ENCODE measurements around the gene PTPN1.

PTPN1 gene

GRCh38 chr20:50589548-50590347 lies 79.6 kb downstream of the PTPN1 start:
- Histone ChIP-seq H3F3A (ENCODE audit: insufficient read depth, low read length) (no peaks in the 10 kb centered on the region), H3K9me3 (ENCODE audit: low read length) (no peaks in the 10 kb centered on the region), H4K20me1 (ENCODE audit: insufficient read depth, low read length) (no peaks in the 10 kb centered on the region), H3K4me1 (ENCODE audit: insufficient read depth, low read length, severe bottlenecking) (no peaks in the 10 kb centered on the region), H3K36me3 (ENCODE audit: insufficient read depth, low read length) (peaks cover 12% of the 10 kb centered on the region; the same call in 1 of the 2 replicates), H3K4me3 (ENCODE audit: low read depth, low read length, poor library complexity, severe bottlenecking) (no peak overlapping the region), H3K9me2 (ENCODE audit: low read depth, low read length) (no peaks in the 10 kb centered on the region), H2AFZ (ENCODE audit: low read length) (no peak overlapping the region), H3K27ac (ENCODE audit: low read depth, low read length, poor library complexity, severe bottlenecking) (no peak overlapping the region), H3K4me2 (ENCODE audit: low read length) (no peak overlapping the region), H3K27me3 (ENCODE audit: insufficient read depth, low read length) (no peaks in the 10 kb centered on the region), H3K9ac (ENCODE audit: low read length) (no peak overlapping the region), H3K79me2 (ENCODE audit: insufficient read depth, low read length) (no peaks in the 10 kb centered on the region)
- TF ChIP-seq EZH2 (IDR thresholded peaks at IDR 0.05; ENCODE audit: borderline replicate concordance, low read length) (no peak), CTCF (IDR thresholded peaks at IDR 0.05; ENCODE audit: low read length) (no peak)

- Histone ChIP-seq H3K79me2 (ENCODE audit: insufficient read depth, low read length) (no peaks in the 10 kb centered on the region), H3K9me2 (ENCODE audit: low read depth, low read length) (no peaks in the 10 kb centered on the region), H3K27ac (ENCODE audit: low read depth, low read length, poor library complexity, severe bottlenecking) (no peak overlapping the region), H3K27me3 (ENCODE audit: insufficient read depth, low read length) (peaks cover 2% of the 10 kb centered on the region), H3K36me3 (ENCODE audit: insufficient read depth, low read length) (peaks cover 12% of the 10 kb centered on the region; the same call in 1 of the 2 replicates), H3K9me3 (ENCODE audit: low read length) (no peaks in the 10 kb centered on the region), H3F3A (ENCODE audit: insufficient read depth, low read length) (no peaks in the 10 kb centered on the region), H2AFZ (ENCODE audit: low read length) (no peak overlapping the region), H3K9ac (ENCODE audit: low read length) (no peak overlapping the region), H4K20me1 (ENCODE audit: insufficient read depth, low read length) (no peaks in the 10 kb centered on the region), H3K4me2 (ENCODE audit: low read length) (no peak overlapping the region), H3K4me3 (ENCODE audit: low read depth, low read length, poor library complexity, severe bottlenecking) (no peak overlapping the region), H3K4me1 (ENCODE audit: insufficient read depth, low read length, severe bottlenecking) (no peaks in the 10 kb centered on the region)
- TF ChIP-seq CTCF (IDR thresholded peaks at IDR 0.05; ENCODE audit: low read length), result no peak
- TF ChIP-seq EZH2 (IDR thresholded peaks at IDR 0.05; ENCODE audit: borderline replicate concordance, low read length), result no peak
Measured at GRCh38 chr20:50590348-50590664, 80.1 kb downstream of the PTPN1 start.

GRCh38 chr20:50591233-50591852 lies 81.2 kb downstream of the PTPN1 start:
- Histone ChIP-seq H2AFZ (ENCODE audit: low read length) (no peak overlapping the region), H3F3A (ENCODE audit: insufficient read depth, low read length) (no peaks in the 10 kb centered on the region), H3K36me3 (ENCODE audit: insufficient read depth, low read length) (0 out of 2 replicates have a peak, but pooled peaks cover 5% of the 10 kb centered on the region), H3K4me2 (ENCODE audit: low read length) (no peak overlapping the region), H3K4me1 (ENCODE audit: insufficient read depth, low read length, severe bottlenecking) (no peaks in the 10 kb centered on the region), H3K79me2 (ENCODE audit: insufficient read depth, low read length) (no peaks in the 10 kb centered on the region), H3K9ac (ENCODE audit: low read length) (no peak overlapping the region), H3K4me3 (ENCODE audit: low read depth, low read length, poor library complexity, severe bottlenecking) (no peak overlapping the region), H3K27ac (ENCODE audit: low read depth, low read length, poor library complexity, severe bottlenecking) (no peak overlapping the region), H3K9me3 (ENCODE audit: low read length) (no peaks in the 10 kb centered on the region), H3K9me2 (ENCODE audit: low read depth, low read length) (no peaks in the 10 kb centered on the region), H4K20me1 (ENCODE audit: insufficient read depth, low read length) (no peaks in the 10 kb centered on the region), H3K27me3 (ENCODE audit: insufficient read depth, low read length) (peaks cover 5% of the 10 kb centered on the region)
- TF ChIP-seq EZH2 (IDR thresholded peaks at IDR 0.05; ENCODE audit: borderline replicate concordance, low read length) (no peak), CTCF (IDR thresholded peaks at IDR 0.05; ENCODE audit: low read length) (no peak)
